ENCODE data around the gene MALL. TPM values are rescaled to one million over a fixed set of nuclear protein-coding genes. Genes with fewer than 3 reads are reported as not detected.
"Not testable (repeated sequence)": the region's sequence is repeated elsewhere in the genome, so short reads cannot be mapped to it uniquely, and the experiment has no call there.

Gene MALL
- total RNA-seq, 1 donor from 2014 or later = 248 TPM

GRCh38 chr2:110120171-110121051 lies 4.8 kb upstream of the MALL start:
- ATAC-seq = peak; percentile 42

- peak; percentile 47 for ATAC-seq
Measured at GRCh38 chr2:110116033-110116710, 550 bp upstream of the MALL start.

- ATAC-seq = peak; percentile 47
Measured at GRCh38 chr2:110114831-110115255, 779 bp downstream of the MALL start.

GRCh38 chr2:110113961-110114591 lies 1.5 kb downstream of the MALL start:
- peak; percentile 83 for ATAC-seq

GRCh38 chr2:110108291-110108690 lies 7.3 kb downstream of the MALL start:
- not testable (repeated sequence) for ATAC-seq

GRCh38 chr2:110107092-110108079 lies 8.2 kb downstream of the MALL start:
- ATAC-seq = no peak

- peak; percentile 9 for ATAC-seq
Measured at GRCh38 chr2:110106642-110107041, 9.0 kb downstream of the MALL start.

GRCh38 chr2:110105608-110106467 lies 9.8 kb downstream of the MALL start:
- ATAC-seq = peak; percentile 68

- no peak for ATAC-seq
Measured at GRCh38 chr2:110105183-110105582, 10.4 kb downstream of the MALL start.

GRCh38 chr2:110104025-110104771 lies 11.4 kb downstream of the MALL start:
- peak; percentile 21 for ATAC-seq

GRCh38 chr2:110103061-110103961 lies 12.3 kb downstream of the MALL start:
- ATAC-seq = no peak

- peak; percentile 19 for ATAC-seq
Measured at GRCh38 chr2:110101901-110102803, 13.5 kb downstream of the MALL start.

GRCh38 chr2:110101280-110101844 lies 14.3 kb downstream of the MALL start:
- peak; percentile 80 for ATAC-seq

- ATAC-seq = not testable (repeated sequence)
Measured at GRCh38 chr2:110100880-110101279, 14.7 kb downstream of the MALL start.

- ATAC-seq = no peak
Measured at GRCh38 chr2:110100480-110100879, 15.1 kb downstream of the MALL start.

- ATAC-seq = no peak
Measured at GRCh38 chr2:110099471-110100225, 16.0 kb downstream of the MALL start.

- ATAC-seq = no peak
Measured at GRCh38 chr2:110099038-110099425, 16.6 kb downstream of the MALL start.
